ENCODE results near the gene MTERF2. TPM values are rescaled to one million over a fixed set of nuclear protein-coding genes. Genes with fewer than 3 reads are reported as not detected.

Gene MTERF2
- total RNA-seq, 1 donor from 2014 or later: 3.1 TPM

DNA sequence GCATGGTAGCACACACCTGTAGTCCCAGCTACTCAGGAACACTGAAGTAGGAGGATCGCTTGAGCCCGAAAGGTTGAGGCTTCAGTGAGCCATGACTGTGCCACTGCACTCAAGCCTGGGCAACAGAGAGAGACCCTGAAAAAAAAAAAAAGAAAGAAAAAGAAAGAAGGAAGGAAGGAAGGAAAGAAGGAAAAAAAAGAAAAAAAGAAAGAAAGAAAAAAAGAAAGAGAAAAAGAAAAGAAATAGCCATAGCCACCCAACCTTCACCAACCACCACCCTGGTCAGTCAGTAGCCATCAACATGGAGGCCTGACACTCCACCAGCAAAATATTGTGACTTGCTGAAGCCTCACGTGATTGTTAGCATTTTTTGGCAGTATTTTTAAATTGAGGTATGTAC, 52.7 kb downstream of the MTERF2 start:
- TF ChIP-seq, protein P1, sequence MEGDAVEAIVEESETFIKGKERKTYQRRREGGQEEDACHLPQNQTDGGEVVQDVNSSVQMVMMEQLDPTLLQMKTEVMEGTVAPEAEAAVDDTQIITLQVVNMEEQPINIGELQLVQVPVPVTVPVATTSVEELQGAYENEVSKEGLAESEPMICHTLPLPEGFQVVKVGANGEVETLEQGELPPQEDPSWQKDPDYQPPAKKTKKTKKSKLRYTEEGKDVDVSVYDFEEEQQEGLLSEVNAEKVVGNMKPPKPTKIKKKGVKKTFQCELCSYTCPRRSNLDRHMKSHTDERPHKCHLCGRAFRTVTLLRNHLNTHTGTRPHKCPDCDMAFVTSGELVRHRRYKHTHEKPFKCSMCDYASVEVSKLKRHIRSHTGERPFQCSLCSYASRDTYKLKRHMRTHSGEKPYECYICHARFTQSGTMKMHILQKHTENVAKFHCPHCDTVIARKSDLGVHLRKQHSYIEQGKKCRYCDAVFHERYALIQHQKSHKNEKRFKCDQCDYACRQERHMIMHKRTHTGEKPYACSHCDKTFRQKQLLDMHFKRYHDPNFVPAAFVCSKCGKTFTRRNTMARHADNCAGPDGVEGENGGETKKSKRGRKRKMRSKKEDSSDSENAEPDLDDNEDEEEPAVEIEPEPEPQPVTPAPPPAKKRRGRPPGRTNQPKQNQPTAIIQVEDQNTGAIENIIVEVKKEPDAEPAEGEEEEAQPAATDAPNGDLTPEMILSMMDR (IDR thresholded peaks at IDR 0.05): no peak
- no peak overlapping the region for H3K27ac ChIP-seq
- no peaks in the 10 kb centered on the region for H3K27me3 ChIP-seq
- no peak overlapping the region for H3K4me3 ChIP-seq
- no peaks in the 10 kb centered on the region for H3K36me3 ChIP-seq
- no peak for DNase-seq (ENCODE audit: low spot score in 2 of 2)
- intact Hi-C loops (cut with DNase I): no loop called here
- no peaks in the 10 kb centered on the region for H3K4me1 ChIP-seq
- H3K9me3 ChIP-seq: no peaks in the 10 kb centered on the region

Other genes starting within 250 kb of the MTERF2 start
- gene RIC8B, start 212.5 kb downstream of the MTERF2 start, total RNA-seq: 19.1 TPM
- 27.0 TPM for gene TMEM263, start 31.2 kb downstream of the MTERF2 start, total RNA-seq
- 23.0 TPM for gene CRY1, start 106.4 kb upstream of the MTERF2 start, total RNA-seq

All from ascending aorta (tissue), 2 donors.